Measurements from ENCODE around the gene CLCN7. TPM values are rescaled to one million over a fixed set of nuclear protein-coding genes. Genes with fewer than 3 reads are reported as not detected.

Gene CLCN7
- total RNA-seq, 2 donors from 2014 or later = 43.3 to 47.0 TPM

GRCh38 chr16:1453316-1453715 is 21.5 kb downstream of the CLCN7 start:
- Histone ChIP-seq H3K9me3 (no peaks in the 10 kb centered on the region), H3K4me1 (ENCODE audit: control insufficient read depth in 1 of 2, low read depth in 2 of 2) (no peaks in the 10 kb centered on the region), H3K36me3 (peaks cover 69% of the 10 kb centered on the region), H3K27me3 (replicated peaks; ENCODE audit: insufficient read depth) (no peaks in the 10 kb centered on the region), H3K27ac (no peak overlapping the region), H3K4me3 (no peak overlapping the region)
- DNase-seq (ENCODE audit: low spot score) (no peak), ATAC-seq (ENCODE audit: insufficient number of reproducible peaks, low FRiP score, low read depth) (no peak)
- no peak for TF ChIP-seq CTCF (IDR thresholded peaks at IDR 0.05)

- no peak for DNase-seq (ENCODE audit: low spot score)
Observed at GRCh38 chr16:1452530-1452929, 22.3 kb downstream of the CLCN7 start.

GRCh38 chr16:1451702-1452392 is 23.0 kb downstream of the CLCN7 start:
- no peak for TF ChIP-seq CTCF (IDR thresholded peaks at IDR 0.05)
- ATAC-seq (ENCODE audit: insufficient number of reproducible peaks, low FRiP score, low read depth) = no peak
- H3K4me1 ChIP-seq (ENCODE audit: control insufficient read depth in 1 of 2, low read depth in 2 of 2) = no peaks in the 10 kb centered on the region
- H3K27me3 ChIP-seq (replicated peaks; ENCODE audit: insufficient read depth) = no peaks in the 10 kb centered on the region
- H3K4me3 ChIP-seq = no peak overlapping the region
- no peak for DNase-seq (ENCODE audit: low spot score)
- peaks cover 65% of the 10 kb centered on the region for H3K36me3 ChIP-seq
- no peaks in the 10 kb centered on the region for H3K9me3 ChIP-seq
- H3K27ac ChIP-seq = no peak overlapping the region

More at GRCh38 chr16:1452530-1452929, 22.3 kb downstream of the CLCN7 start:
- Histone ChIP-seq H3K4me1 (ENCODE audit: control insufficient read depth in 1 of 2, low read depth in 2 of 2) (no peaks in the 10 kb centered on the region), H3K9me3 (no peaks in the 10 kb centered on the region), H3K36me3 (peaks cover 69% of the 10 kb centered on the region), H3K27ac (no peak overlapping the region), H3K4me3 (no peak overlapping the region), H3K27me3 (replicated peaks; ENCODE audit: insufficient read depth) (no peaks in the 10 kb centered on the region)
- no peak for ATAC-seq (ENCODE audit: insufficient number of reproducible peaks, low FRiP score, low read depth)
- no peak for TF ChIP-seq CTCF (IDR thresholded peaks at IDR 0.05)

GRCh38 chr16:1450841-1451240 is 24.0 kb downstream of the CLCN7 start:
- DNase-seq (ENCODE audit: low spot score) (no peak), ATAC-seq (ENCODE audit: insufficient number of reproducible peaks, low FRiP score, low read depth) (no peak)
- no peak for TF ChIP-seq CTCF (IDR thresholded peaks at IDR 0.05)
- Histone ChIP-seq H3K4me3 (no peak overlapping the region), H3K36me3 (peaks cover 65% of the 10 kb centered on the region), H3K27ac (no peak overlapping the region), H3K27me3 (replicated peaks; ENCODE audit: insufficient read depth) (no peaks in the 10 kb centered on the region), H3K4me1 (ENCODE audit: control insufficient read depth in 1 of 2, low read depth in 2 of 2) (no peaks in the 10 kb centered on the region), H3K9me3 (no peaks in the 10 kb centered on the region)

- H3K9me3 ChIP-seq = no peaks in the 10 kb centered on the region
- H3K27ac ChIP-seq = no peak overlapping the region
- H3K4me3 ChIP-seq = no peak overlapping the region
- TF ChIP-seq CTCF (IDR thresholded peaks at IDR 0.05) = no peak
- no peaks in the 10 kb centered on the region for H3K27me3 ChIP-seq (replicated peaks; ENCODE audit: insufficient read depth)
- DNase-seq (ENCODE audit: low spot score) (no peak), ATAC-seq (ENCODE audit: insufficient number of reproducible peaks, low FRiP score, low read depth) (no peak)
- no peaks in the 10 kb centered on the region for H3K4me1 ChIP-seq (ENCODE audit: control insufficient read depth in 1 of 2, low read depth in 2 of 2)
- peaks cover 59% of the 10 kb centered on the region for H3K36me3 ChIP-seq
Observed at GRCh38 chr16:1450218-1450617, 24.6 kb downstream of the CLCN7 start.

All from thoracic aorta (tissue), 2 donors.